Medulla oblongata (tissue), 1 donor: ENCODE measurements around the gene PKNOX2.

ENCODE experiments used
- DNase-seq: peaks from one replicate; pipeline ENCODE4 v3.0.0-alpha.2; 2015; ENCODE audit errors: extremely low spot score

The PKNOX2 gene

GRCh38 chr11:125313271-125314219, 149.0 kb downstream of the PKNOX2 start:
- no peak for DNase-seq

- DNase-seq: no peak
Observed at GRCh38 chr11:125314276-125315078, 149.9 kb downstream of the PKNOX2 start.

GRCh38 chr11:125315079-125315740, 150.7 kb downstream of the PKNOX2 start:
- no peak for DNase-seq

- no peak for DNase-seq
Observed at GRCh38 chr11:125317416-125317815, 152.9 kb downstream of the PKNOX2 start.

- no peak for DNase-seq
Observed at GRCh38 chr11:125319649-125320048, 155.1 kb downstream of the PKNOX2 start.

GRCh38 chr11:125320347-125321076, 156.0 kb downstream of the PKNOX2 start:
- no peak for DNase-seq

GRCh38 chr11:125322289-125322688, 157.7 kb downstream of the PKNOX2 start:
- DNase-seq: no peak

- DNase-seq: no peak
Observed at GRCh38 chr11:125325196-125325595, 160.6 kb downstream of the PKNOX2 start.

GRCh38 chr11:125326126-125326525, 161.6 kb downstream of the PKNOX2 start:
- DNase-seq: no peak

GRCh38 chr11:125327518-125328224, 163.1 kb downstream of the PKNOX2 start:
- no peak for DNase-seq

DNA sequence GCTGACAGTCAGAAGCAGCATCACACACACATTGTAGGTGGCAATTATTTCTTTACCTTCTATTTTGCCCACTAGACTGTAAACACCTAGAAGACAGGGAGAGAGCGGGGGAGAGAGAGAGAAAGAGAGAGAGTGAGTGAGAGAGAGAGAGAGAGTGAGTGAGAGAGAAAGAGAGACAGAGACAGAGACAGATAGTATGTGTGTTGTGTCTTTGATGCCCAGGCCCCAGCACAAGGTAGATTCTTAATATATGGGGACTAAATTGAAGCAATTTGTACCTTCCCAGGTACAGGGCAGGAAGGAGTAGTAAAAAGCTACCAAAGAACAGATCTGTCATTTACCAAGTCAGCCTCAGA, 163.7 kb downstream of the PKNOX2 start:
- DNase-seq: no peak

GRCh38 chr11:125329786-125330185, 165.2 kb downstream of the PKNOX2 start:
- DNase-seq: no peak

- DNase-seq: no peak
Observed at GRCh38 chr11:125330462-125331325, 166.1 kb downstream of the PKNOX2 start.

DNA sequence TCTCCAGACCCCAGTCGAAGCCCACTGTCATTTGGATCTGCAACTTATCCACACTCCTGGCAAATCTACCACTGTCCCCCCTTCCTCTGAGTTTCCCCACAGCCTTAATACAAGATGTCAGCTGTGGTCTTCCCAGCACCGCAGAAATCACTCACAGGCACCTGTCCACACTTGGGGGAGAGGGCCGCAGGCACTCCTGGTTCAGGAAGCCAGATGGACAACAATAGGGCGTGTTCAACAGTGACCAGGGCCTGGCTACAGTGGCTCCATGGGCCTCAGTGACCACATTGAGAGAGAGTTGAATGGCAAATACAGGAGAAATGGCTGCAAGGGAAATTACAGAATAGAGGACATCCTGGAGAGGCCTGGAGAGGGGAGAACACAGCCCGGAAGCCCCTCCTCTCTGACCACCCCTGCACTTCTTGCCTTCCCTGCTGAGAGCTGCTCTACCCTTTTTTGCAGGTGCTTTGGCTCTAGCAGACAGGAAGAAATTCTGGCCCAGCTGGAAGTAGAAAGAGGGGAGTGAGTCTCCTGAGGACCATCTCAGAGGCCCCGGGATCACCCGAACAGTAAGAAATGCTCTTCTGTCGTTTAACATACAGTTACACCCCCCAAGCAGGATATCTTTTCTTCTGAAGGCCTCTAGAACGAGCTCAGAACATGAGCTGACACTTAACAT, 166.9 kb downstream of the PKNOX2 start:
- DNase-seq: no peak

DNA sequence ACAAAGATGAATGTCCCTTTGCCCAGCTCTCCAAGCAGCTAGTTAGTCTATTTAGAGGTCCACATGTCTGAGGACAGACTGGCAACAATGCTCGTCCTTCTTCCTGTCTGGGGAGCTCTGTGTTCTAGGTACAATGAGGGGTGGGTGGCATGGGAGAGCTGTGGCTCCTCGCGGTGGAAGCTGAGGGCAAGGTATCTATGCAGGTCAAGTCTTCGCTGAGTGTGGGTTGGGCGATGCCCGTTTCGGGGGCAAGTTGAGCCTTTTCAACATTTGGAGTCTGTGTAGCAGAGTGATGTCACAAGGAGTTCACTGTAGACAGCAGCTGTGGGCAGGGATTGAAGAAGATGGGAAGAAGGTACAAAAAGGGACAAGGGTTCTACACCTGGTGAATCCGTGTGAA, 168.3 kb downstream of the PKNOX2 start:
- DNase-seq: no peak

DNA sequence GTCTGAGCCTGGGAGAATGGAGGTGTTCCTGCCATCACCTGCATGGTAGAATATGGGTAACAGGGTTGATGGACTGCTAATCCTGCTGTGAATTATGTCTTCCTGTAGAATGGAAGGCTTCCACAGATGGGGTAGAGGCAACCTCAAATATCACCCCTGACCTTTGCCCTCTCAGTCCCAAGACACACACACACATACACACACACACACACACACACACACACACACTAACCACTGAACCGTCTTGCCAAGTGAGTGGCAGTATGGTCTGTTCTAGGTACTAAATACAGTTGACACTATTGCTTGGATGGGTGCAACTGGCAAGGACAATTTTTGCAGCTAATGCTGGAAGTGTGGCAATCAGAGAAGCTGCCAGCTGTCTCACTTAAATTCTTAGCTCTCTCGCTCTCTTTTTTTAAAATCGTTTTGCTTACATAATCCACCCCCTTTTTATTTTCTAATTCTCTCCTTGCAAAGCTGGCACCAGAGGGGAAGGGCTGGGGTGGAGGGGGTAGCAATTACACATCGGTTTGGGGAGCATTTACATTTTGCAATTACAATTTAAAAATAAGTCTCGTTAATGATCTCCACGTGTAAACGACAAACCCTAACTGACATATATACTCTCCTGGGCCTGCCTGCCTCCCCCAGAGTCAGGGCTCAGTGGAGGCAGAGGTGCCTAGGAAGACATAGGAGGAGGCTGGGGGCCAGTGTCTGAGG, 169.0 kb downstream of the PKNOX2 start:
- no peak for DNase-seq

DNA sequence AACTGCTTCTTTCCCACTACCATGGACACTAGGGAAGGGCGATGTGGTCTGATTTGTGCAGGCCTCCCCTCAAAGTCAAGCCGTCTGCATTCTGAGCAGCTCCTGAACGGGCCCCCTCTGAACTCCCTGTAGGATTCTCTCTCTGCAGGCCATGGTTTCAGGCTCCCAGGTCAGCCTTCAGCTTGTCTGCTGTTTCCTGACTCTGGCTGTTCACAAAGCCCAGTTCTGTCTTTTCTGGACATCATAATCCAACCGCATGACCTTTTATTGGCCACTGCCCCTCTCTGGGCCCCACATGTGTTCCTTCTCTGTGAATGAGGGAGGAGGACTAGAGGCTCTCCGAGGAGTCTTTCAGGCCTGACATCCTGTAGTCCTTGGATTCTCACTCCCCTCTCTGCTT, 170.6 kb downstream of the PKNOX2 start:
- no peak for DNase-seq
